AG09309 (cell line): ENCODE results near the gene DNAJC11.
A peak's percentile ranks its signal among the peaks of the same experiment; 100 is the strongest.

Experiments used
- DNase-seq: peaks from one replicate; pipeline ENCODE4 v3.0.0-alpha.2; 2010; ENCODE audit warnings: low read depth
- H3K4me3 ChIP-seq: 2 replicates; pipeline ENCODE4 v1.5.1; 2011; ENCODE audit warnings: mild to moderate bottlenecking, low read depth, low read length, moderate library complexity; ENCODE audit not compliant: control insufficient read depth
- CTCF ChIP-seq: IDR thresholded peaks from 2 replicates; pipeline ENCODE4 v1.5.1; 2011; ENCODE audit warnings: mild to moderate bottlenecking, low read depth, low read length, inconsistent platforms; ENCODE audit not compliant: insufficient read depth, control insufficient read depth; ENCODE audit errors: missing control alignments

Gene DNAJC11

GRCh38 chr1:6622396-6623152 lies 79.0 kb downstream of the DNAJC11 start:
- TF ChIP-seq CTCF: no peak
- H3K4me3 ChIP-seq: no peak overlapping the region
- DNase-seq: no peak

- TF ChIP-seq CTCF: no peak
- DNase-seq: no peak
- H3K4me3 ChIP-seq: no peak overlapping the region
These were observed 79.9 kb downstream of the DNAJC11 start for GRCh38 chr1:6621429-6622391.

GRCh38 chr1:6619045-6619444 lies 82.6 kb downstream of the DNAJC11 start:
- DNase-seq: no peak
- no peak for TF ChIP-seq CTCF
- H3K4me3 ChIP-seq: no peak overlapping the region

GRCh38 chr1:6614929-6615785 lies 86.5 kb downstream of the DNAJC11 start:
- TF ChIP-seq CTCF: no peak
- DNase-seq: no peak
- peak overlapping the region; percentile 82 for H3K4me3 ChIP-seq

- no peak for DNase-seq
- peak overlapping the region; percentile 82 for H3K4me3 ChIP-seq
- no peak for TF ChIP-seq CTCF
These were observed 87.3 kb downstream of the DNAJC11 start for GRCh38 chr1:6614019-6614928.
